ENCODE measurements around the gene RANBP10.

DNA sequence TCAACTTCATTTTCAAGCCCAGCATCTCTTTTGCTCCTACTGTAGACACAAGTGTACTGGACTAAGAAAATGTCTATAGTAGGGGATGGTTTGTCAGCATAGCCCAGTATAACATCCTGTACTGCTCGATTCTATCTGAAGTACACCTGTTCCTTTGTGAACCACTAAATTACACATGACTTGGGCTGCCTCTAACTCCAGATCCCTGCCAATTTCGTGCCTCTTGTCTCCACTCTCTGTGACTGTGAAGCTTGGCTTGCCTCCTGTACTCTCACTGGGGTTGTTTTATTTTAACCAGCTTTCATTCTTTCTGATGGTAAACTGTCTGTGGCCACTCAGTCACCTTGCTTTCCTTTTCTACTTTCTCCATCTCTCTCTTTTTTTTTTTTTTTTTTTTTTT lies 111.7 kb downstream of the RANBP10 start:
- TF ChIP-seq, protein P1, sequence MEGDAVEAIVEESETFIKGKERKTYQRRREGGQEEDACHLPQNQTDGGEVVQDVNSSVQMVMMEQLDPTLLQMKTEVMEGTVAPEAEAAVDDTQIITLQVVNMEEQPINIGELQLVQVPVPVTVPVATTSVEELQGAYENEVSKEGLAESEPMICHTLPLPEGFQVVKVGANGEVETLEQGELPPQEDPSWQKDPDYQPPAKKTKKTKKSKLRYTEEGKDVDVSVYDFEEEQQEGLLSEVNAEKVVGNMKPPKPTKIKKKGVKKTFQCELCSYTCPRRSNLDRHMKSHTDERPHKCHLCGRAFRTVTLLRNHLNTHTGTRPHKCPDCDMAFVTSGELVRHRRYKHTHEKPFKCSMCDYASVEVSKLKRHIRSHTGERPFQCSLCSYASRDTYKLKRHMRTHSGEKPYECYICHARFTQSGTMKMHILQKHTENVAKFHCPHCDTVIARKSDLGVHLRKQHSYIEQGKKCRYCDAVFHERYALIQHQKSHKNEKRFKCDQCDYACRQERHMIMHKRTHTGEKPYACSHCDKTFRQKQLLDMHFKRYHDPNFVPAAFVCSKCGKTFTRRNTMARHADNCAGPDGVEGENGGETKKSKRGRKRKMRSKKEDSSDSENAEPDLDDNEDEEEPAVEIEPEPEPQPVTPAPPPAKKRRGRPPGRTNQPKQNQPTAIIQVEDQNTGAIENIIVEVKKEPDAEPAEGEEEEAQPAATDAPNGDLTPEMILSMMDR (conservative IDR thresholded peaks at IDR 0.05; ENCODE audit: low read length): no peak
- no peak for TF ChIP-seq EZH2phosphoT487 (IDR thresholded peaks at IDR 0.05; ENCODE audit: borderline replicate concordance)

Data from Loucy (cell line).